HEK293 (cell line): Measurements from ENCODE around the gene RAB11FIP5.

Experiments
- CTCF ChIA-PET: fragments of 350-600 bp; formaldehyde crosslinking; extraction: SDS; loops from one replicate; lab custom pipeline; 2021; ENCODE audit warnings: antibody characterized with exemption; lab: Yijun Ruan, JAX
- POLR2A ChIA-PET: fragments of 300-600 bp; formaldehyde crosslinking; extraction: SDS; loops from one replicate; lab custom pipeline; 2020; ENCODE audit warnings: antibody characterized with exemption, inconsistent platforms; lab: Yijun Ruan, JAX
- H3K27ac ChIP-seq: fragments of 200-500 bp; sonication (Bioruptor generic); 2 replicates; pipeline ENCODE4 v1.5.1; 2014; ENCODE audit warnings: low read depth, low read length, control low read depth, inconsistent platforms; ENCODE audit errors: extremely low read depth
- H3K36me3 ChIP-seq, 2 experiments: fragments of 200-500 bp in 1 of 2; sonication (Bioruptor generic) in 1 of 2; 1 replicate in 1 of 2; 2 replicates in 1 of 2; pipeline ENCODE4 v1.5.1; 2014 to 2017; ENCODE audit warnings: inconsistent platforms in 2 of 2, low read length in 2 of 2; ENCODE audit not compliant: control insufficient read depth in 2 of 2, insufficient read depth in 1 of 2
- H3K4me1 ChIP-seq: fragments of 200-500 bp; sonication (Bioruptor generic); 2 replicates; pipeline ENCODE4 v1.5.1; 2014; ENCODE audit warnings: mild to moderate bottlenecking, low read length, inconsistent platforms; ENCODE audit not compliant: control insufficient read depth, insufficient read depth
- H3K4me3 ChIP-seq: 2 replicates; pipeline ENCODE4 v1.5.1; 2011; ENCODE audit warnings: low read depth, mild to moderate bottlenecking, control low read depth, low read length, moderate library complexity
- H3K9me3 ChIP-seq: fragments of 200-500 bp; sonication (Bioruptor generic); 2 replicates; pipeline ENCODE4 v1.5.1; 2014; ENCODE audit warnings: low read depth, low read length, inconsistent platforms; ENCODE audit not compliant: control insufficient read depth, insufficient read depth
- EGR2 ChIP-seq: fragments of 450-650 bp; formaldehyde crosslinking; IDR thresholded peaks from 2 replicates; pipeline ENCODE4 v1.5.1; 2016; ENCODE audit warnings: low read depth, missing biosample characterization, missing genetic modification characterization
- GLIS2 ChIP-seq: fragments of 450-650 bp; formaldehyde crosslinking; IDR thresholded peaks from 2 replicates; pipeline ENCODE4 v1.5.1; 2016; ENCODE audit warnings: missing biosample characterization, missing genetic modification characterization
- HOXD13 ChIP-seq: sonication (generic); formaldehyde crosslinking; IDR thresholded peaks from 2 replicates; pipeline ENCODE4 v1.8.0; 2022; ENCODE audit warnings: missing genetic modification reagents, borderline replicate concordance
- KLF1 ChIP-seq: fragments of 450-650 bp; formaldehyde crosslinking; IDR thresholded peaks from 2 replicates; pipeline ENCODE4 v1.5.1; 2016; ENCODE audit warnings: missing biosample characterization, missing genetic modification characterization
- KLF10 ChIP-seq: fragments of 450-650 bp; IDR thresholded peaks from 2 replicates; pipeline ENCODE4 v1.5.1; 2018; ENCODE audit warnings: missing biosample characterization, mild to moderate bottlenecking, missing genetic modification characterization
- MZF1 ChIP-seq: fragments of 450-650 bp; formaldehyde crosslinking; IDR thresholded peaks from 2 replicates; pipeline ENCODE4 v1.5.1; 2017; ENCODE audit warnings: missing biosample characterization, missing genetic modification characterization, borderline replicate concordance
- PATZ1 ChIP-seq: fragments of 450-650 bp; formaldehyde crosslinking; IDR thresholded peaks from 2 replicates; pipeline ENCODE4 v1.5.1; 2016; ENCODE audit warnings: missing biosample characterization, missing genetic modification characterization
- SP2 ChIP-seq: fragments of 450-650 bp; formaldehyde crosslinking; IDR thresholded peaks from 2 replicates; pipeline ENCODE4 v1.5.1; 2016; ENCODE audit warnings: missing biosample characterization, missing genetic modification characterization
- SP7 ChIP-seq: fragments of 450-650 bp; formaldehyde crosslinking; IDR thresholded peaks from 2 replicates; pipeline ENCODE4 v1.5.1; 2016; ENCODE audit warnings: missing biosample characterization, missing genetic modification characterization
- ZBTB10 ChIP-seq: fragments of 450-650 bp; formaldehyde crosslinking; IDR thresholded peaks from 2 replicates; pipeline ENCODE4 v1.5.1; 2016; ENCODE audit warnings: missing biosample characterization, missing genetic modification characterization
- ZEB2 ChIP-seq: fragments of 450-650 bp; formaldehyde crosslinking; IDR thresholded peaks from 2 replicates; pipeline ENCODE4 v1.5.1; 2016; ENCODE audit warnings: missing biosample characterization, missing genetic modification characterization
- ZFHX2 ChIP-seq: fragments of 450-650 bp; formaldehyde crosslinking; conservative IDR thresholded peaks from 2 replicates; pipeline ENCODE4 v1.5.1; 2016; ENCODE audit warnings: missing biosample characterization, missing genetic modification characterization
- ZFP3 ChIP-seq: fragments of 450-650 bp; formaldehyde crosslinking; IDR thresholded peaks from 2 replicates; pipeline ENCODE4 v1.5.1; 2016; ENCODE audit warnings: low read depth, missing biosample characterization, missing genetic modification characterization
- ZNF138 ChIP-seq: fragments of 450-650 bp; formaldehyde crosslinking; IDR thresholded peaks from 2 replicates; pipeline ENCODE4 v1.5.1; 2016; ENCODE audit warnings: missing biosample characterization, missing genetic modification characterization, borderline replicate concordance
- ZNF169 ChIP-seq: fragments of 450-650 bp; formaldehyde crosslinking; IDR thresholded peaks from 2 replicates; pipeline ENCODE4 v1.5.1; 2016; ENCODE audit warnings: missing biosample characterization, missing genetic modification characterization
- ZNF274 ChIP-seq, 2 experiments: fragments of 200-500 bp in 1 of 2; fragments of 450-650 bp in 1 of 2; sonication (Bioruptor generic) in 1 of 2; formaldehyde crosslinking in 1 of 2; IDR thresholded peaks; 2 replicates each; pipeline versions ENCODE4 v1.5.1 to v1.6.1; 2014 to 2016; ENCODE audit warnings: borderline replicate concordance in 1 of 2, inconsistent platforms in 1 of 2, low read length in 1 of 2, missing biosample characterization in 1 of 2, missing genetic modification characterization in 1 of 2
- ZNF302 ChIP-seq: fragments of 450-650 bp; formaldehyde crosslinking; IDR thresholded peaks from 2 replicates; pipeline ENCODE4 v1.5.1; 2016; ENCODE audit warnings: missing biosample characterization, missing genetic modification characterization, low read depth
- ZNF341 ChIP-seq: fragments of 450-650 bp; formaldehyde crosslinking; IDR thresholded peaks from 2 replicates; pipeline ENCODE4; 2016; ENCODE audit warnings: low read depth, missing biosample characterization, missing genetic modification characterization
- ZNF350 ChIP-seq: fragments of 450-650 bp; formaldehyde crosslinking; IDR thresholded peaks from 2 replicates; pipeline ENCODE4 v1.5.0; 2017; ENCODE audit warnings: missing biosample characterization, mild to moderate bottlenecking, missing genetic modification characterization
- ZNF600 ChIP-seq: fragments of 450-650 bp; formaldehyde crosslinking; IDR thresholded peaks from 2 replicates; pipeline ENCODE4 v1.5.1; 2016; ENCODE audit warnings: missing biosample characterization, missing genetic modification characterization
- ZNF621 ChIP-seq: fragments of 450-650 bp; formaldehyde crosslinking; IDR thresholded peaks from 2 replicates; pipeline ENCODE4 v1.5.1; 2017; ENCODE audit warnings: missing biosample characterization, missing genetic modification characterization
- ZNF670 ChIP-seq: fragments of 450-650 bp; formaldehyde crosslinking; IDR thresholded peaks from 2 replicates; pipeline ENCODE4 v1.5.1; 2016; ENCODE audit warnings: missing biosample characterization, missing genetic modification characterization, low read depth
- ZNF768 ChIP-seq: fragments of 450-650 bp; formaldehyde crosslinking; IDR thresholded peaks from 2 replicates; pipeline ENCODE4 v1.5.1; 2018; ENCODE audit warnings: missing biosample characterization, mild to moderate bottlenecking, missing genetic modification characterization
- ZNF791 ChIP-seq: fragments of 450-650 bp; formaldehyde crosslinking; IDR thresholded peaks from 2 replicates; pipeline ENCODE4 v1.5.1; 2016; ENCODE audit warnings: missing biosample characterization, missing genetic modification characterization
- ZSCAN23 ChIP-seq: fragments of 450-650 bp; formaldehyde crosslinking; IDR thresholded peaks from 2 replicates; pipeline ENCODE4 v1.5.1; 2016; ENCODE audit warnings: missing biosample characterization, missing genetic modification characterization

RAB11FIP5 gene

GRCh38 chr2:73031725-73032701 is 80.7 kb downstream of the RAB11FIP5 start (continued):
- TF ChIP-seq ZFP3 (tag by site-specific recombination) (no peak), ZNF670 (no peak), PATZ1 (tag by site-specific recombination) (no peak), ZNF350 (no peak), ZNF791 (tag by site-specific recombination) (no peak), ZBTB10 (tag by site-specific recombination) (no peak)

GRCh38 chr2:73031095-73031678 is 81.6 kb downstream of the RAB11FIP5 start:
- no peak overlapping the region for H3K4me3 ChIP-seq
- CTCF ChIA-PET: interaction anchor here (0.6 to 1.3 kb wide), 5 partner anchors 11 to 146 kb away, joined by 3 to 5 read pairs (median 4); no protein-coding TSS in a partner anchor

GRCh38 chr2:73028841-73029240 is 83.9 kb downstream of the RAB11FIP5 start:
- Histone ChIP-seq H3K4me3 (no peak overlapping the region), H3K4me1 (peaks cover 6% of the 10 kb centered on the region; the same call in 1 of the 2 replicates), H3K27ac (no peak overlapping the region), H3K36me3 (peaks cover 4 to 8% of the 10 kb centered on the region in 2 experiments; a peak in 2 of 3 replicates), H3K9me3 (no peaks in the 10 kb centered on the region)
- ChIA-PET POLR2A (no interaction called here), CTCF (no interaction called here)
- TF ChIP-seq ZEB2 (tag by site-specific recombination) (peak; percentile 37; the same call in 1 of the 2 replicates), ZNF341 (tag by site-specific recombination) (no peak), EGR2 (peak; percentile 95), ZNF768 (no peak), GLIS2 (tag by site-specific recombination) (no peak), ZNF621 (tag by site-specific recombination) (no peak), ZNF138 (tag by site-specific recombination) (no peak), SP7 (peak; percentile 59; the same call in 1 of the 2 replicates), SP2 (tag by site-specific recombination) (peak; percentile 37; the same call in 1 of the 2 replicates), ZSCAN23 (tag by site-specific recombination) (no peak), ZNF302 (tag by site-specific recombination) (no peak), ZNF169 (no peak), ZNF600 (tag by site-specific recombination) (no peak), HOXD13 (CRISPR knock-in tag) (no peak), ZNF274 (IDR thresholded peaks at IDR 0.05; ENCODE audit: low read length) (no peak), ZNF274 (tag by site-specific recombination; IDR thresholded peaks at IDR 0.05; ENCODE audit: borderline replicate concordance) (no peak), PATZ1 (tag by site-specific recombination) (peak; percentile 43; the same call in 1 of the 2 replicates), MZF1 (tag by site-specific recombination) (no peak)

More at GRCh38 chr2:73031095-73031678, 81.6 kb downstream of the RAB11FIP5 start:
- H3K36me3 ChIP-seq: peaks cover 4 to 8% of the 10 kb centered on the region in 2 experiments; a peak in 2 of 3 replicates
- H3K9me3 ChIP-seq: no peaks in the 10 kb centered on the region
- POLR2A ChIA-PET: no interaction called here
- TF ChIP-seq ZNF621 (tag by site-specific recombination) (no peak), ZNF169 (no peak), KLF10 (tag by site-specific recombination) (no peak), ZFHX2 (no peak), KLF1 (no peak)
- peaks cover 6% of the 10 kb centered on the region; the same call in 1 of the 2 replicates for H3K4me1 ChIP-seq
- no peak overlapping the region for H3K27ac ChIP-seq
